GM12872 (cell line): ENCODE measurements around the gene CD2AP.

Source experiments
- TF ChIP-seq, protein P1 (sequence below): IDR thresholded peaks from 3 replicates; pipeline ENCODE4 v1.5.1; 2011; ENCODE audit warnings: low read depth, mild to moderate bottlenecking, low read length, moderate library complexity; ENCODE audit not compliant: insufficient read depth

CD2AP gene

DNA sequence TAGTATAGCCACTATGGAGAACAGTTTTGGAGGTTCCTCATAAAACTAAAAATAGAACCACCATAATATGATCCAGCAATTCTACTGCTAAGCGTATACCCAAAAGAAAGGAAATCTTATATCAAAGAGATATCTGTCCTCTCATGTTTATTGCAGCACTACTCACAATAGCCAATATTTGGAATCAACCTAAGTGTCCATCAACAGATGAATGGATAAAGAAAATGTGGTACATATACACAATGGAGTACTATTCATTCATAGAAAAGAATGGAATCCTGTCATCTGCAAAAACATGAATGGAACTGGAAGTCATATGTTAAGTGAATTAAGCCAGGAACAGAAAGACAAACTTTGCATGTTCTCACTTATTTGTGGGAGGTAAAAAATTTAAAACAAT, 5.7 kb upstream of the CD2AP start:
- TF ChIP-seq, protein P1, sequence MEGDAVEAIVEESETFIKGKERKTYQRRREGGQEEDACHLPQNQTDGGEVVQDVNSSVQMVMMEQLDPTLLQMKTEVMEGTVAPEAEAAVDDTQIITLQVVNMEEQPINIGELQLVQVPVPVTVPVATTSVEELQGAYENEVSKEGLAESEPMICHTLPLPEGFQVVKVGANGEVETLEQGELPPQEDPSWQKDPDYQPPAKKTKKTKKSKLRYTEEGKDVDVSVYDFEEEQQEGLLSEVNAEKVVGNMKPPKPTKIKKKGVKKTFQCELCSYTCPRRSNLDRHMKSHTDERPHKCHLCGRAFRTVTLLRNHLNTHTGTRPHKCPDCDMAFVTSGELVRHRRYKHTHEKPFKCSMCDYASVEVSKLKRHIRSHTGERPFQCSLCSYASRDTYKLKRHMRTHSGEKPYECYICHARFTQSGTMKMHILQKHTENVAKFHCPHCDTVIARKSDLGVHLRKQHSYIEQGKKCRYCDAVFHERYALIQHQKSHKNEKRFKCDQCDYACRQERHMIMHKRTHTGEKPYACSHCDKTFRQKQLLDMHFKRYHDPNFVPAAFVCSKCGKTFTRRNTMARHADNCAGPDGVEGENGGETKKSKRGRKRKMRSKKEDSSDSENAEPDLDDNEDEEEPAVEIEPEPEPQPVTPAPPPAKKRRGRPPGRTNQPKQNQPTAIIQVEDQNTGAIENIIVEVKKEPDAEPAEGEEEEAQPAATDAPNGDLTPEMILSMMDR: no peak

DNA sequence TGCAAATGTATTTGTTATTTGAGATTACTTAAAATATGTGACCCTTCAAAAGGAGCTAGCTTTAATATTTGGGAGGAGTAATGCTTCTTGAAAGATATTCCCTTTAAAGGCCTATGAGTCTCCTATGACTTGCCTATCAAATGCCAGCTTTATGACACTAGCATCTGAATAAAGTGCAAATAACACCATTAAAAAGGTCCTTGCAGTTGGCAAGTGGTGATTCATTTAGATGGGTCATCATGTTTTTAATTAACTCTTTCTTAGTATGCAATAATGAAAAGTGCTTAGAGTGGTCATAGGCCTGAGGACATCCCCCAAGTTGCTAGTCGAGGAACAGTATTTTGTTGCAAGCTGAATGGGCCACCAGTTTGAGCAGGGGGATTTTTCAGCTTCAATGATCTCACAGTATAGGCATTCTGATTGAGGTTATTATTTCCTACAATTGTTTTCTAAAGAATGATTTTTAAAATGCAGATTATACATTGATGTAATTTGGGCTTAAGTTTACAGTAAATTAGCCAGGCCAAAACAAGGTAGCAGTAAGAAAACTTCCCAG, 3.7 kb upstream of the CD2AP start:
- TF ChIP-seq, protein P1: no peak

DNA sequence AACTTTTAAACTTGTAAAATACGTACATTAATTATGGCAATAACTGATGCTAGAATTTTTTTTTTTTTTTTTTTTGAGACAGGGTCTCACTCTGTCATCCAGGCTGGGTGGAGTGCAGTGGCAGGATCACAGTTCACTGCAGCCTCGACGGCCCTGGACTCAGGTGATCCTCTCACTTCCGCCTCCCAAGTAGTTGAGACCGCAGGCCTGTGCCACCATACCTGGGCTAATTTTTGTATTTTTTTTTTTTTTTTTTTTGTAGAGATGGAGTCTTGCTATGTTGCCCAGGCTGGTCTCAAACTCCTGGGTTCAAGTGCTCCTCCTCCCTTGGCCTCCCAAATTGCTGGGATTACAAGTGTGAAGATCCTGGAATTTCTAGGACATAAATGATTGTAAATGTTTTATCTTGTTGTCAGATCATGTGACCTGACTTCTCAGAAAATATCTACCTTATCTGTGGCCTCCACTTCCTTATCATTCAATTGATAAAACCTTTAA, 2.2 kb upstream of the CD2AP start:
- TF ChIP-seq, protein P1: no peak

DNA sequence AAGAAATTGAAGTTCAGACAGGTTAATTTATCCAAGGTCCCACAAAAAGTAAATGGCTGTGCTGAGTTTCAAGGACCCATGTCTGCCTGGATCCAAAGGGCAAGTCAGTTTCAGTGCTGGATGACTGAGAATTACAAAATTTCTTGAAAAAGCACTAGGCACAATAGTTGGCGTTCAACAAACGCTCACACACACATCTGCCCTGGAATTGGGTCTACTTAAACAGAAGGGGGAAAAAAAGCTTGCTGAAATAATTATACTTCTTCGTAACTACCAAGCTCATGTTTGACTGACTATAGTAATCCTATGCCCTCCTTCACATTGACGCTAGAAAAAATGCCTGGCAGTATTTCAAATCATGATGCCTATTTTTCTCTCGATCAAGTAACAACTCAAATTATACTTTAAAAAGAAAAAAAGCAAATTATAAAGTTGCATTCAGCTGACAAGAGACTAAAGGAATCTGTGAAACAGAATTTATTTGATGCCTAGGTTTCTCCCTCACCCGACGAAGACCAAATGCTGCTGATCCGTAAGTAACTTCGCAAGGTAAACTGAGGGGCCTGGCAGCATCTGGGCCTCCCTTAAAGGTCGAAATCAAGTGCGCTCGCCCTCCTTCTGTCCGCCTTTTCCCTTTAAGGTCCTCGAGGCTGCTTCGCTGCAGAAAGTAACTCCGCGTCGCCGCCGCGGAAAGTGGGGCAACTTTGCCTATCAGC, 650 bp upstream of the CD2AP start:
- TF ChIP-seq, protein P1: no peak

DNA sequence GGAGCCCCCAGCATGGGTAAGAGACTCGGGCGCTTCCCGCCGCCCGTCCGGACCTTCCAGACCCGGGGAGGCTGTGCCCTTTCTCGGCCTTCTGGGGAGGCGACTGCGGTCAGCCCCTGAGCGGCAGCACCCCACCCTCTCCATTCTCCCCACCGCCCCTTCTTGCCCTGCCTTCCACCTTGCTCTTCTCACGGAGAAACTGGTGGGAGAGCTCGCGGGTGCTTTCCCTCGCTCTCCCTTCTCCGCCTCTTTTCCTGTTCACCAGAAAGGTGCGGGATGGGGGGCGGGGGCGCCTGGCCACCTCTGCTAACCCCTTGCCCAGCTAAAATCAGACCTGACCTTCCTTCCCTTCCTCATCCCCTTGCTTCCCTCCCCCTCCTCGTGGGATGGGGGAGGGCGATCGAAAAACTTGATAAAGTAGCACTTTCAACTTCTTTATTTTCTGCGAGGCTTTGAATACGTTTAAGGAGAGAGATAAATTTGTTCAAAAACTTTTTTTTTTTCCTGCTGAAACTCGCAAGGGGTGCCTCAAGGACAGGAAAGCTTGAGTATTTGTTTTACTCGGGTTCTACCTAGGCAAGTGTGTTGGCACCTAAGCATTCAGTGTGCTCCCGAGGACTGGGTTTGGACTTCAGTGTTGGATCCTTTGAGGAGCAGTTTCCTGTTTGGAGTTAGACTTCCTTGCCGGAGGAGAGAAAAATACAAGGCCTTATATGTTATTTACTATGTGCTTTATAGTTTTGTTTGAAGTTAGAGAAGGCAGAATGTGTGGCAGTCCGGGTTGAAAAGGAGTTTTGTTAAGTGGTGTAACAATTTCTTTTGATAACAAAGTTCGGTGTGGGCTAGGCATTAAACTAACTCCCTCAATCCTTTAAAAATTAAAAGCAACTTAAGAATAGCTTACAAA, 897 bp downstream of the CD2AP start:
- TF ChIP-seq, protein P1: no peak

DNA sequence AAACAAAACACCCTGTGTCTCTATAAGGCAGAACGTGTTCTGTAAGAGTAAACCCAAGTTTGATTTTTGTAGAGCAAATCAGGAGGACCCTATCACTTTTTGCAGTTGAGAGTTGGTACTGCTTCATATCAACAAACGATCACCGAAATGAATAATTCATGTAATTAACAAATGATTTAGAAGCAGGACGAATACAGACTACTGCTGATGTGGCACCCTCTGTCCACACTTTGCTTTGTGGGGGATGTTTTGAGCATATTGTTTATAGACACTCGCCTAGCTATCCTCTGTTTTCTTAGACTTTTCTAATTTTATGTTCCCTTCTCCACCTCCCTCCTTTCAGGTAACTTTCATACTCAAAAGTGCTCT, 1.5 kb downstream of the CD2AP start:
- TF ChIP-seq, protein P1: no peak

DNA sequence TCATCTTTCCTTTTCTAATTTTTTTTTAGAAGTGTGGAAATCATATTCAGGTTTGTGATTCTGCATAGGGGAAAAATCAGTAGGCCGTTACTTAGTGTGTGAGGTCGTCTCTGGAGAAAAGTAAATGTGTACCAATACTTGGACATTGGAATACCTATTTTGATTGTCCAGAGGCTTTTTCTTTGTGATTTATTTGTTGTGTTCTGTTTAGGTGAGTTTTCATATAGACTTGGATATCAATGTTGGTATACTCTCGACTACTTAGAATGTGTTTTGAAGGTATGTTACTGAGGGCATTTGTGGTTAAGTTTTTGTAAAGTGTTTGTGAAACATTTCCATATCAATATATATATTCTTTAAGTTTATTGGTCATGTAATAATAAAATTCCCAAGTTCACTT, 2.3 kb downstream of the CD2AP start:
- TF ChIP-seq, protein P1: no peak
